Inferior parietal cortex (tissue), 1 donor: Measurements from ENCODE around the gene GRIA1.
A peak's percentile ranks its signal among the peaks of the same experiment; 100 is the strongest.

Source experiments
- DNase-seq: peaks from one replicate; pipeline ENCODE4 v3.0.0-alpha.2; 2016; ENCODE audit errors: extremely low spot score

GRIA1 gene

GRCh38 chr5:153490118-153491037 is at the start of gene GRIA1:
TSS of gene GRIA1 (plus strand) at chr5:153490670.
- no peak for DNase-seq

- no peak for DNase-seq
These were observed 44.4 kb upstream of the GRIA1 start for GRCh38 chr5:153445875-153446579.

- peak; percentile 39 for DNase-seq
These were observed 42.9 kb upstream of the GRIA1 start for GRCh38 chr5:153447534-153447933.

GRCh38 chr5:153456354-153456753 is 34.1 kb upstream of the GRIA1 start:
- DNase-seq: no peak

- DNase-seq: no peak
These were observed 33.5 kb upstream of the GRIA1 start for GRCh38 chr5:153456993-153457392.

GRCh38 chr5:153458268-153458667 is 32.2 kb upstream of the GRIA1 start:
- DNase-seq: no peak

GRCh38 chr5:153459051-153459743 is 31.3 kb upstream of the GRIA1 start:
- DNase-seq: no peak

- no peak for DNase-seq
These were observed 30.0 kb upstream of the GRIA1 start for GRCh38 chr5:153460421-153460820.

GRCh38 chr5:153461341-153461740 is 29.1 kb upstream of the GRIA1 start:
- no peak for DNase-seq

- no peak for DNase-seq
These were observed 26.7 kb upstream of the GRIA1 start for GRCh38 chr5:153463806-153464205.

GRCh38 chr5:153467546-153467945 is 22.9 kb upstream of the GRIA1 start:
- DNase-seq: no peak

- DNase-seq: no peak
These were observed 21.0 kb upstream of the GRIA1 start for GRCh38 chr5:153469423-153469822.

GRCh38 chr5:153470736-153471135 is 19.7 kb upstream of the GRIA1 start:
- DNase-seq: no peak

GRCh38 chr5:153476767-153477166 is 13.7 kb upstream of the GRIA1 start:
- no peak for DNase-seq

- no peak for DNase-seq
These were observed 10.1 kb upstream of the GRIA1 start for GRCh38 chr5:153480401-153480800.

GRCh38 chr5:153483482-153483881 is 7.0 kb upstream of the GRIA1 start:
- no peak for DNase-seq

- DNase-seq: no peak
These were observed 4.8 kb upstream of the GRIA1 start for GRCh38 chr5:153485641-153486040.

- DNase-seq: no peak
These were observed 3.7 kb upstream of the GRIA1 start for GRCh38 chr5:153486771-153487170.

- DNase-seq: no peak
These were observed 859 bp upstream of the GRIA1 start for GRCh38 chr5:153489611-153490010.

- no peak for DNase-seq
These were observed 721 bp downstream of the GRIA1 start for GRCh38 chr5:153491038-153491744.

GRCh38 chr5:153491856-153492255 is 1.4 kb downstream of the GRIA1 start:
- no peak for DNase-seq

- DNase-seq: no peak
These were observed 6.4 kb downstream of the GRIA1 start for GRCh38 chr5:153496835-153497234.
